GM12878 (cell line): ENCODE data around the gene ORMDL1. TPM values are rescaled to one million over a fixed set of nuclear protein-coding genes. Genes with fewer than 3 reads are reported as not detected.

Experiments used
- ATAC-seq: fragments of 200-7000 bp; cut with Tn5 transposase; 3 replicates; pipeline ENCODE4 v1.9.1; 2020; ENCODE audit warnings: mild to moderate bottlenecking, moderate library complexity
- BruUV-seq: library from RNA; stranded (reverse); fragments of 400-500 nt; replicated peaks from 2 replicates; lab custom pipeline; 2021; lab: Mats Ljungman, UMichigan
- CTCF ChIA-PET: fragments of 300-600 bp; sonication (Branson Sonifier 250); formaldehyde crosslinking; extraction: SDS; loops from one replicate; lab custom pipeline; 2021; ENCODE audit warnings: inconsistent platforms; lab: Yijun Ruan, JAX
- POLR2A ChIA-PET: fragments of 350-600 bp; formaldehyde crosslinking; extraction: SDS; loops from one replicate; lab custom pipeline; 2021; ENCODE audit warnings: inconsistent platforms; lab: Charles Lee
- RAD21 ChIA-PET: fragments of 300-600 bp; sonication (Branson Sonifier 250); formaldehyde crosslinking; loops from one replicate; lab custom pipeline; 2023; ENCODE audit warnings: antibody characterized with exemption; ENCODE audit not compliant: unreplicated experiment; lab: Charles Lee
- SMC1A ChIA-PET: fragments of 300-600 bp; sonication (Branson Sonifier 250); formaldehyde crosslinking; loops from one replicate; lab custom pipeline; 2023; ENCODE audit not compliant: unreplicated experiment, uncharacterized antibody; lab: Charles Lee
- DNase-seq: peaks from one replicate; pipeline ENCODE4 v3.0.0-alpha.2; 2011; ENCODE audit warnings: low read depth, low spot score
- FAIRE-seq: peaks from 3 replicates; lab custom pipeline; 2011; peaks lifted over from hg19 to GRCh38; lab: Jason Lieb, UNC
- H2AFZ ChIP-seq: 2 replicates; pipeline ENCODE4 v1.6.0; 2011; ENCODE audit warnings: low read depth, low read length, control low read depth; ENCODE audit not compliant: control insufficient read depth
- H3K27ac ChIP-seq: 2 replicates; pipeline ENCODE4 v1.5.1; 2011; ENCODE audit warnings: control low read depth; ENCODE audit not compliant: control insufficient read depth, insufficient read depth
- H3K27me3 ChIP-seq, 2 experiments: replicated peaks in 1 of 2; 2 replicates each; pipeline versions ENCODE4 v1.6.0 to v1.6.1; 2011; ENCODE audit warnings: low read length in 1 of 2; ENCODE audit not compliant: control insufficient read depth in 2 of 2, insufficient read depth in 2 of 2
- H3K36me3 ChIP-seq, 2 experiments: 2 replicates each; pipeline ENCODE4 v1.5.1; 2011; ENCODE audit warnings: low read length in 1 of 2; ENCODE audit not compliant: control insufficient read depth in 2 of 2, insufficient read depth in 2 of 2
- H3K4me1 ChIP-seq: 2 replicates; pipeline ENCODE4 v1.6.1; 2011; ENCODE audit warnings: mild to moderate bottlenecking, low read length, moderate library complexity, mixed read lengths; ENCODE audit not compliant: control insufficient read depth, insufficient read depth
- H3K4me2 ChIP-seq: 2 replicates; pipeline ENCODE4 v1.6.0; 2011; ENCODE audit warnings: control low read depth; ENCODE audit not compliant: control insufficient read depth, insufficient read depth
- H3K4me3 ChIP-seq: fragments of 200-600 bp; sonication (generic); 2 replicates; pipeline ENCODE4 v1.5.1; 2016
- H3K79me2 ChIP-seq: 2 replicates; pipeline ENCODE4 v1.6.0; 2011; ENCODE audit warnings: low read length; ENCODE audit not compliant: control insufficient read depth, insufficient read depth
- H3K9ac ChIP-seq: 2 replicates; pipeline ENCODE4 v1.8.0; 2011; ENCODE audit warnings: low read length, control low read depth, mixed read lengths; ENCODE audit not compliant: control insufficient read depth, insufficient read depth
- H3K9me3 ChIP-seq: replicated peaks from 3 replicates; pipeline ENCODE4 v1.5.1; 2011; ENCODE audit warnings: mild to moderate bottlenecking, low read length; ENCODE audit not compliant: control insufficient read depth, insufficient read depth
- H4K20me1 ChIP-seq: 2 replicates; pipeline ENCODE4 v1.6.0; 2011; ENCODE audit not compliant: control insufficient read depth, insufficient read depth
- BCL11A ChIP-seq: IDR thresholded peaks from 2 replicates; pipeline ENCODE4 v1.6.1; 2011; ENCODE audit warnings: low read depth, low read length
- CREM ChIP-seq: IDR thresholded peaks from 2 replicates; pipeline ENCODE4 v1.6.1; 2014; ENCODE audit warnings: antibody characterized with exemption, low read depth
- CUX1 ChIP-seq: IDR thresholded peaks from 2 replicates; pipeline ENCODE4 v1.6.1; 2012; ENCODE audit warnings: improper control_type of control experiment, low read depth, low read length; ENCODE audit not compliant: insufficient replicate concordance
- E2F4 ChIP-seq: IDR thresholded peaks from 2 replicates; pipeline ENCODE4 v1.6.1; 2012; ENCODE audit warnings: low read depth, low read length, improper control_type of control experiment
- FOXK2 ChIP-seq: fragments of 450-650 bp; IDR thresholded peaks from 2 replicates; pipeline ENCODE4 v1.6.1; 2017; ENCODE audit warnings: mild to moderate bottlenecking, moderate library complexity
- GATAD2B ChIP-seq: fragments of 450-650 bp; conservative IDR thresholded peaks from 2 replicates; pipeline ENCODE4 v1.6.1; 2017; ENCODE audit warnings: low read depth, mild to moderate bottlenecking, moderate library complexity
- HCFC1 ChIP-seq: fragments of 150-350 bp; IDR thresholded peaks from 2 replicates; pipeline ENCODE4 v1.6.1; 2014; ENCODE audit warnings: low read length
- HDAC6 ChIP-seq: fragments of 200-600 bp; sonication (generic); IDR thresholded peaks from one replicate; pipeline ENCODE4 v1.8.0; 2017; ENCODE audit warnings: antibody characterized with exemption; ENCODE audit not compliant: unreplicated experiment
- IRF4 ChIP-seq: IDR thresholded peaks from 2 replicates; pipeline ENCODE4 v1.6.1; 2011; ENCODE audit warnings: low read depth, low read length
- MLLT1 ChIP-seq: fragments of 450-650 bp; IDR thresholded peaks from 2 replicates; pipeline ENCODE4 v1.6.1; 2016; ENCODE audit warnings: mild to moderate bottlenecking
- MXI1 ChIP-seq: fragments of 150-350 bp; IDR thresholded peaks from 2 replicates; pipeline ENCODE4 v1.6.1; 2011; ENCODE audit warnings: low read depth, mild to moderate bottlenecking, inconsistent platforms, low read length, improper control_type of control experiment
- RB1 ChIP-seq: fragments of 450-650 bp; formaldehyde crosslinking; IDR thresholded peaks from 2 replicates; pipeline ENCODE4 v1.6.1; 2017; ENCODE audit warnings: mild to moderate bottlenecking, borderline replicate concordance
- REST ChIP-seq: IDR thresholded peaks from 2 replicates; pipeline ENCODE4 v1.6.1; 2012; ENCODE audit warnings: mild to moderate bottlenecking, low read depth, low read length
- SMAD5 ChIP-seq: IDR thresholded peaks from 2 replicates; pipeline ENCODE4 v1.6.1; 2016; ENCODE audit warnings: antibody characterized with exemption, low read depth
- TCF12 ChIP-seq: IDR thresholded peaks from 2 replicates; pipeline ENCODE4 v1.6.1; 2011; ENCODE audit warnings: low read depth, mild to moderate bottlenecking, low read length
- ZZZ3 ChIP-seq: IDR thresholded peaks from 2 replicates; pipeline ENCODE4 v1.6.1; 2011; ENCODE audit warnings: low read depth; ENCODE audit not compliant: control insufficient read depth, insufficient read length
- in situ Hi-C: fragments of 300-500 bp; cut with MboI; formaldehyde crosslinking; loops from 9 replicates; pipeline ENCODE4 v1.14.3; 2018; ENCODE audit warnings: mixed read lengths
- intact Hi-C: fragments of 100-400 bp; cut with micrococcal nuclease; formaldehyde crosslinking; loops from one replicate; pipeline ENCODE4 v1.14.2; 2022; ENCODE audit not compliant: unreplicated experiment
- polyA plus RNA-seq, 11 experiments: library from polyadenylated mRNA; depleted of rRNA in 4 of 11; unstranded in 6 of 11; stranded (reverse) in 5 of 11; fragments of >200 nt; fragmentation: Nextera tagmentation in 4 of 11; fragmentation: Illumina TruSeq in 1 of 11; extraction: Ambion mirVana in 4 of 11; extraction: Trizol in 1 of 11; gene quantifications; 1 replicate in 1 of 11; 2 replicates in 10 of 11; pipeline versions ENCODE4 v1.2.1 to v1.2.3, GENCODE V29; 2011 to 2016; ENCODE audit warnings: inconsistent platforms in 2 of 11, missing spikeins in 2 of 11, low read depth in 1 of 11
- total RNA-seq, 4 experiments: library from RNA; depleted of rRNA in 3 of 4; stranded (reverse); fragments of >200 nt in 3 of 4; fragmentation: Illumina TruSeq in 1 of 4; extraction: Trizol in 1 of 4; gene quantifications; 2 replicates each; pipeline versions ENCODE4 v1.2.1 to v1.2.3, GENCODE V29; 2013 to 2021

The ORMDL1 gene
- total and polyA plus RNA-seq, 10 of the 15 experiments (the other 5 are each of a cell fraction or from before 2014, with no cell fraction given) = 62.6 to 161 (median 95.7) TPM

DNA sequence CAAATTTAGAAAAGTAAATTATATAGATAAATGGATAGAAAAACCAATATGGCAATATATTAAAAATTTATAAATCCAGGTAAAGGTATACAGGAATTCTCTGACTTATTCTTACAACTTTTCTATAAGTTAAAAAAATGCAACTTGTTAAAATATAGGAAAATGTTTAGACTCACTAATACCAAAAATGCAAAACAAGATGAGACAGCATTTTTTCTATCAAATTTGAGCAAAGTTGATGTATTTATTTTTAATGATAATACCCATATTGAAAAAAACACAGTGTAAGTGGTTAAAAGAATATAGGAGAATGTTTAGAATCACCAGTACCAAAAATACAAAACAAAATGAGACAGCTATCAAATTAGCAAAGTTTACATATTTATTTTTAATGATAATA lies 57.3 kb downstream of the ORMDL1 start:
- intact Hi-C loops = no loop called here
- SMC1A ChIA-PET = no interaction called here
- CTCF ChIA-PET = no interaction called here

More for the DNA sequence above, 57.3 kb downstream of the ORMDL1 start:
- Histone ChIP-seq H3K9ac (no peak overlapping the region), H3K9me3 (no peaks in the 10 kb centered on the region), H3K4me2 (no peak overlapping the region)
- DNase-seq (no peak), ATAC-seq (no peak)
- RAD21 ChIA-PET = no interaction called here
- TF ChIP-seq GATAD2B (no peak), HCFC1 (no peak), MXI1 (no peak), BCL11A (no peak), HDAC6 (no peak), TCF12 (no peak), SMAD5 (no peak), MLLT1 (no peak), RB1 (no peak), CREM (no peak), REST (no peak), FOXK2 (no peak), E2F4 (no peak), CUX1 (no peak), IRF4 (no peak), ZZZ3 (no peak)
- TF ChIP-seq, all 136 proteins: peak for 0
- no peaks in the 10 kb centered on the region for H3K36me3 ChIP-seq
- H4K20me1 ChIP-seq = no peaks in the 10 kb centered on the region
- no peak overlapping the region for H3K4me3 ChIP-seq
- no peaks in the 10 kb centered on the region for H3K4me1 ChIP-seq
- in situ Hi-C loops = no loop called here
- no peaks in the 10 kb centered on the region for H3K79me2 ChIP-seq
- no peak overlapping the region for H2AFZ ChIP-seq
- no peak for FAIRE-seq
- POLR2A ChIA-PET = interaction anchor here (0.7 kb wide), 1 partner anchor 125 kb away, joined by 4 read pairs; no protein-coding TSS in a partner anchor
- no TSS peak for BruUV-seq
- no peaks in the 10 kb centered on the region for H3K27me3 ChIP-seq
- H3K27ac ChIP-seq = no peak overlapping the region
